DND-41 (cell line): ENCODE data around the gene GALNTL6.

Experiments used
- ATAC-seq: fragments of 200-7000 bp; cut with Tn5 transposase; 3 replicates; pipeline ENCODE4 v1.9.1; 2021; ENCODE audit warnings: low read depth; ENCODE audit not compliant: insufficient read depth
- DNase-seq: peaks from one replicate; pipeline ENCODE4 v3.0.0-alpha.2; 2020
- H2AFZ ChIP-seq: 2 replicates; pipeline ENCODE4 v1.6.0; 2012; ENCODE audit warnings: low read depth, low read length
- H3K27ac ChIP-seq: 2 replicates; pipeline ENCODE4 v1.5.1; 2012; ENCODE audit warnings: low read length, inconsistent platforms
- H3K27me3 ChIP-seq: fragments of 200-600 bp; sonication (generic); 2 replicates; pipeline ENCODE4 v1.6.0; 2012; ENCODE audit warnings: low read length, mild to moderate bottlenecking, inconsistent platforms; ENCODE audit not compliant: insufficient read depth, poor library complexity
- H3K36me3 ChIP-seq: 2 replicates; pipeline ENCODE4 v1.5.1; 2012; ENCODE audit warnings: low read length, inconsistent platforms; ENCODE audit not compliant: insufficient read depth
- H3K4me1 ChIP-seq: 2 replicates; pipeline ENCODE4 v1.5.1; 2012; ENCODE audit warnings: mild to moderate bottlenecking, low read length; ENCODE audit not compliant: insufficient read depth
- H3K4me2 ChIP-seq: 2 replicates; pipeline ENCODE4 v1.6.0; 2012; ENCODE audit warnings: mild to moderate bottlenecking, moderate library complexity, low read length, inconsistent platforms; ENCODE audit not compliant: insufficient read depth
- H3K4me3 ChIP-seq, 2 experiments: fragments of 200-600 bp in 1 of 2; shearing (Covaris generic) in 1 of 2; 2 replicates each; pipeline ENCODE4 v1.5.1; 2012 to 2016; ENCODE audit warnings: inconsistent platforms in 2 of 2, low read length in 2 of 2, mild to moderate bottlenecking in 2 of 2, low read depth in 1 of 2, moderate library complexity in 1 of 2
- H3K79me2 ChIP-seq: 2 replicates; pipeline ENCODE4 v1.6.0; 2012; ENCODE audit warnings: low read length, inconsistent platforms; ENCODE audit not compliant: insufficient read depth
- H3K9ac ChIP-seq: 2 replicates; pipeline ENCODE4 v1.6.0; 2012; ENCODE audit warnings: low read depth, mild to moderate bottlenecking, inconsistent platforms, low read length, moderate library complexity
- H3K9me3 ChIP-seq: 2 replicates; pipeline ENCODE4 v1.5.1; 2012; ENCODE audit warnings: low read length, moderate library complexity, mild to moderate bottlenecking, inconsistent platforms; ENCODE audit not compliant: insufficient read depth, severe bottlenecking
- H4K20me1 ChIP-seq: 2 replicates; pipeline ENCODE4 v1.6.0; 2012; ENCODE audit warnings: low read length; ENCODE audit not compliant: insufficient read depth
- CTCF ChIP-seq: IDR thresholded peaks from 2 replicates; pipeline ENCODE4 v1.5.1; 2012; ENCODE audit warnings: borderline replicate concordance, low read length, moderate library complexity, mild to moderate bottlenecking; ENCODE audit not compliant: poor library complexity, severe bottlenecking; ENCODE audit errors: extremely low read depth
- EZH2 ChIP-seq: IDR thresholded peaks from 3 replicates; pipeline ENCODE4 v1.6.1; 2012; ENCODE audit warnings: borderline replicate concordance, low read depth, mild to moderate bottlenecking, moderate library complexity, low read length, inconsistent platforms; ENCODE audit not compliant: severe bottlenecking

The GALNTL6 gene

GRCh38 chr4:172169871-172170270 lies 356.7 kb downstream of the GALNTL6 start:
- H3K36me3 ChIP-seq, result no peaks in the 10 kb centered on the region
- no peaks in the 10 kb centered on the region for H3K9me3 ChIP-seq
- no peak overlapping the region for H3K9ac ChIP-seq
- H4K20me1 ChIP-seq, result no peaks in the 10 kb centered on the region
- H2AFZ ChIP-seq, result no peak overlapping the region
- no peaks in the 10 kb centered on the region for H3K27me3 ChIP-seq
- TF ChIP-seq CTCF (no peak), EZH2 (no peak)
- DNase-seq (no peak), ATAC-seq (no peak)
- H3K4me1 ChIP-seq, result no peaks in the 10 kb centered on the region
- H3K4me2 ChIP-seq, result no peak overlapping the region
- no peaks in the 10 kb centered on the region for H3K79me2 ChIP-seq
- H3K4me3 ChIP-seq, result no peak overlapping the region
- H3K27ac ChIP-seq, result no peak overlapping the region

- H3K79me2 ChIP-seq, result no peaks in the 10 kb centered on the region
- no peak overlapping the region for H3K9ac ChIP-seq
- no peak overlapping the region for H3K27ac ChIP-seq
- no peak overlapping the region for H3K4me2 ChIP-seq
- ATAC-seq, result no peak
- H3K27me3 ChIP-seq, result no peaks in the 10 kb centered on the region
- H4K20me1 ChIP-seq, result no peaks in the 10 kb centered on the region
- no peaks in the 10 kb centered on the region for H3K36me3 ChIP-seq
- H3K9me3 ChIP-seq, result no peaks in the 10 kb centered on the region
- no peak for TF ChIP-seq CTCF
- TF ChIP-seq EZH2, result no peak
- no peak for DNase-seq
- no peaks in the 10 kb centered on the region for H3K4me1 ChIP-seq
- H3K4me3 ChIP-seq, result no peak overlapping the region
- no peak overlapping the region for H2AFZ ChIP-seq
Measured at GRCh38 chr4:172173206-172173605, 360.0 kb downstream of the GALNTL6 start.

- Histone ChIP-seq H3K9me3 (no peaks in the 10 kb centered on the region), H3K27ac (no peak overlapping the region), H2AFZ (no peak overlapping the region), H3K9ac (no peak overlapping the region), H3K4me1 (no peaks in the 10 kb centered on the region), H3K4me2 (no peak overlapping the region), H3K79me2 (no peaks in the 10 kb centered on the region), H3K36me3 (no peaks in the 10 kb centered on the region), H3K4me3 (no peak overlapping the region), H3K27me3 (no peaks in the 10 kb centered on the region), H4K20me1 (no peaks in the 10 kb centered on the region)
- DNase-seq (no peak), ATAC-seq (no peak)
- TF ChIP-seq CTCF, result no peak
- TF ChIP-seq EZH2, result no peak
Measured at GRCh38 chr4:172177382-172177781, 364.2 kb downstream of the GALNTL6 start.

- ATAC-seq, result no peak
- no peak overlapping the region for H3K4me3 ChIP-seq
- no peaks in the 10 kb centered on the region for H3K9me3 ChIP-seq
- H3K4me1 ChIP-seq, result no peaks in the 10 kb centered on the region
- no peaks in the 10 kb centered on the region for H4K20me1 ChIP-seq
- H3K36me3 ChIP-seq, result no peaks in the 10 kb centered on the region
- H3K27ac ChIP-seq, result no peak overlapping the region
- no peak overlapping the region for H2AFZ ChIP-seq
- no peaks in the 10 kb centered on the region for H3K79me2 ChIP-seq
- no peaks in the 10 kb centered on the region for H3K27me3 ChIP-seq
- DNase-seq, result no peak
- H3K4me2 ChIP-seq, result no peak overlapping the region
- TF ChIP-seq EZH2 (no peak), CTCF (no peak)
- no peak overlapping the region for H3K9ac ChIP-seq
Measured at GRCh38 chr4:172188248-172188988, 375.2 kb downstream of the GALNTL6 start.
